ENCODE measurements around the gene ZNF614. TPM values are rescaled to one million over a fixed set of nuclear protein-coding genes. Genes with fewer than 3 reads are reported as not detected.

Gene ZNF614
- total and polyA plus RNA-seq, 9 of the 15 experiments (the other 6 are each of a cell fraction or from before 2014, with no cell fraction given) = 4.9 to 16.3 (median 11.4) TPM

GRCh38 chr19:52007806-52008557, 20.2 kb downstream of the ZNF614 start, which contains the start of gene ZNF615 (continued):
- TF ChIP-seq TBL1XR1 (IDR thresholded peaks at IDR 0.05; ENCODE audit: low read length in 2 of 2) (0 out of 4 replicates have a peak, but pooled peaks of 1 of the 2 experiments have one; percentile 38), TFAM (CRISPR knock-in tag; conservative IDR thresholded peaks at IDR 0.05) (no peak), RBM39 (optimal IDR thresholded peaks at IDR 0.05; ENCODE audit: low read depth, low read length) (no peak), SETDB1 (IDR thresholded peaks at IDR 0.05; ENCODE audit: low read length) (no peak), GTF2E2 (tag; IDR thresholded peaks at IDR 0.05) (no peak), PCBP2 (IDR thresholded peaks at IDR 0.05; ENCODE audit: low read depth, low read length, poor library complexity, severe bottlenecking) (no peak), E2F3 (CRISPR knock-in tag; IDR thresholded peaks at IDR 0.05) (no peak), E2F4 (CRISPR knock-in tag; IDR thresholded peaks at IDR 0.05; ENCODE audit: low read depth) (no peak), DMBX1 (CRISPR knock-in tag; IDR thresholded peaks at IDR 0.05; ENCODE audit: borderline replicate concordance) (peak; percentile 60; the same call in 1 of the 2 replicates), RBM22 (IDR thresholded peaks at IDR 0.05; ENCODE audit: low read depth, low read length, poor library complexity, severe bottlenecking) (no peak), CEBPG (CRISPR knock-in tag; IDR thresholded peaks at IDR 0.05) (no peak), CEBPG (tag; conservative IDR thresholded peaks at IDR 0.05 in 1 of 2, IDR thresholded peaks at IDR 0.05 in 1 of 2) (no peak), HDAC1 (IDR thresholded peaks at IDR 0.05) (peak in 1 of 2 experiments; percentile 73; a peak in 2 of 4 replicates), RBBP5 (IDR thresholded peaks at IDR 0.05; ENCODE audit: borderline replicate concordance, insufficient read depth, low read length, poor library complexity, severe bottlenecking) (no peak), ZNF134 (CRISPR knock-in tag; conservative IDR thresholded peaks at IDR 0.05) (no peak), LCOR (CRISPR knock-in tag; IDR thresholded peaks at IDR 0.05) (no peak), GTF2A2 (tag; IDR thresholded peaks at IDR 0.05) (no peak), ILF3 (IDR thresholded peaks at IDR 0.05; ENCODE audit: borderline replicate concordance) (no peak), ZNF165 (CRISPR knock-in tag; IDR thresholded peaks at IDR 0.05; ENCODE audit: borderline replicate concordance) (no peak), POLR3G (IDR thresholded peaks at IDR 0.05; ENCODE audit: extremely low read depth, insufficient read length, insufficient replicate concordance) (no peak), TEAD4 (IDR thresholded peaks at IDR 0.05; ENCODE audit: low read length) (no peak), TEAD4 (CRISPR knock-in tag; IDR thresholded peaks at IDR 0.05; ENCODE audit: borderline replicate concordance) (no peak), ZNF347 (CRISPR knock-in tag; IDR thresholded peaks at IDR 0.05; ENCODE audit: low read depth) (no peak), ZNF12 (CRISPR knock-in tag; IDR thresholded peaks at IDR 0.05) (no peak), ARID3A (IDR thresholded peaks at IDR 0.05; ENCODE audit: borderline replicate concordance, low read depth, low read length) (no peak), STAT5B (CRISPR knock-in tag; IDR thresholded peaks at IDR 0.05) (no peak), SIN3A (IDR thresholded peaks at IDR 0.05; ENCODE audit: borderline replicate concordance in 2 of 2, control insufficient read depth in 1 of 2, low read depth in 2 of 2, low read length in 2 of 2) (no peak)

Data from K562 (cell line).